GM18907 (cell line): ENCODE data around the gene UCK2.

Source experiments
- ATAC-seq: cut with Tn5 transposase; IDR thresholded peaks from one replicate; pipeline ENCODE4 v1.9.1; 2021; ENCODE audit warnings: mild to moderate bottlenecking, moderate library complexity; ENCODE audit not compliant: unreplicated experiment

The UCK2 gene

DNA sequence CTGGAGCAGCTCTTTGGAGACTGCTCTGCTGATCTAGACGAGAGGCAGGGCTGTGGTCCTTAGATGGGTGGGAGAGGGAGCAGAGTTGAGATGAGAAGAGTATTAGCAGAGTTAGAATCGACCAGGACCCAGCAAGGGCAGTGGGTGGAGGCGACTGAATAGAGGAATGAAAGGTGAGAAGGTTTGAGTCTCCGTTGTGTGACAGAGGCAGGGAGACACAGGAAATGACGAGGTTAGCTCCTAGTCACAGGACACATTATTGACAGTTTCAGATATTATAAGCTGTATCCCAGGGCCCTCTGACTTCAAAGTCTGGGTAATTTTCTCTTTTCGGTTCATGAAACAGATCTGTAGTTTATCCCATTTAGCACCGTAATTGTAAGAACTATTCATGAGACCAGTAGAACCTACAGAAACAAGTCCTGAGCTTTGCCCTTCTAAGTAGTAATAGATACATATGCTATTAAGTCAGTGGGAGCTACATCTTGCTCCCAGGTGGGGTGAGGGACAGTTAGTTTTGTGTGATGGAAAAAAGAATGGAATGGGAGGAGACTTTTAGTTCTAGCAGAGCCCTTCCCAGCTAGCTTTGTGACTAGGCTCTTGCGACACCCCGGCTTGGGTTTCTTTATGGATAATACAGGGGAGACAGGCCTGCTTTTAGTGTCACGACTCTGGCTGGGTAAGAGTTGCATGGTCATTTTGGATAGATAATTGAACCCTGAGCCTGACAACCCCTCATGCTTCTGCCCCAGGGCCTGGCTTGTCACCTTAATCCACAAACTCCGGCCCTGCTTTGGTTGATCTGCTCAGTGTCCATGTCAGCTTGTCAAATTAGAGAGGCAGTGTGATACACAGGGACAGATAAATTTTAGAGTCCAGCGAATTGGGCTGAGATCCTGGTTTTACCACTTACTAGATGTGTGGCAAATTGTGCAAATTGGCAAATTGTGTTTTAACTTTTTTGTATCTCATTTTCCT lies 70.2 kb downstream of the UCK2 start:
- no peak for ATAC-seq

DNA sequence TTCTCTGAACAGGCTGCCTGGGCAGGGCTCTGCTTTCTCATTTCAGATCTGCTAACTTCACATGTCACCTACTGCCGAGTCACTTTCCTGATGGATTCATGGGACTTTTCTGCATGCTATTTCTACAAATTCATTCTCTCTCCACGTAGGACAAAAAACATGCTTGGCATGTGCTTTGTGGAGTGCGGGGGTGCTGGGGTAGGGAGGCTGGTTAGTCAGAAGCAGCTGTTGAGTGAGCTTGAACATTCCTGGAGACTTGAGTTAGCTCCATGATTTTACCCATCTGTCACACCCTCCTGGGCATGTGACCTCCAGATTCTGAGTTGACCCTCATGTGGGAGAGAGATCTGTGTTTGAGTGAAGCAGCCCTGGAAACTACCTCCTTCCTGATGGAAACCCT lies 71.4 kb downstream of the UCK2 start:
- ATAC-seq, result no peak

DNA sequence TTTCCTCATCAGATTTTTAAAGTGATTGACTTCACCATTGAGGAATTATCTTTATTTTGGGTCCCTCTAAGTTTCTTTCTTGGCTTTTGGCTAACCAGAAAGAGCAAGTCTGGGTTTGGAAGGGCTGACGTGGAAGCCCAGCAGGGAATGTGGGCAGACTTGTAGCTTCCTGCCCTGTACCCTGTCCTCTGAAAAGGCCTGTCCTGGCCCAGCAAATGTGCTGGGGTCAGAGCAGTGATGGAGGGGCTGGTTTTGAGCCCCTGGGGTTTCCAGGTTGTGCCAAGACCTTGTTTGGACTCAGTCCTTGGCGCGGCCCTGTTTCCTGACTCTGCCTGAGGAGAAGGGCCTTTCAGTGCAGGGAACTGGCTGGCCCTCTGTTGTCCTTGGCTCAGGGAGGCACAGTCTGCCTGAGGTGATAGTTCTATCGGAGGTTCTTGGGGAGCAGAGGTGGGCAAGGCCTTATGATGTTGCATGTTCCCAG lies 72.1 kb downstream of the UCK2 start:
- no peak for ATAC-seq

DNA sequence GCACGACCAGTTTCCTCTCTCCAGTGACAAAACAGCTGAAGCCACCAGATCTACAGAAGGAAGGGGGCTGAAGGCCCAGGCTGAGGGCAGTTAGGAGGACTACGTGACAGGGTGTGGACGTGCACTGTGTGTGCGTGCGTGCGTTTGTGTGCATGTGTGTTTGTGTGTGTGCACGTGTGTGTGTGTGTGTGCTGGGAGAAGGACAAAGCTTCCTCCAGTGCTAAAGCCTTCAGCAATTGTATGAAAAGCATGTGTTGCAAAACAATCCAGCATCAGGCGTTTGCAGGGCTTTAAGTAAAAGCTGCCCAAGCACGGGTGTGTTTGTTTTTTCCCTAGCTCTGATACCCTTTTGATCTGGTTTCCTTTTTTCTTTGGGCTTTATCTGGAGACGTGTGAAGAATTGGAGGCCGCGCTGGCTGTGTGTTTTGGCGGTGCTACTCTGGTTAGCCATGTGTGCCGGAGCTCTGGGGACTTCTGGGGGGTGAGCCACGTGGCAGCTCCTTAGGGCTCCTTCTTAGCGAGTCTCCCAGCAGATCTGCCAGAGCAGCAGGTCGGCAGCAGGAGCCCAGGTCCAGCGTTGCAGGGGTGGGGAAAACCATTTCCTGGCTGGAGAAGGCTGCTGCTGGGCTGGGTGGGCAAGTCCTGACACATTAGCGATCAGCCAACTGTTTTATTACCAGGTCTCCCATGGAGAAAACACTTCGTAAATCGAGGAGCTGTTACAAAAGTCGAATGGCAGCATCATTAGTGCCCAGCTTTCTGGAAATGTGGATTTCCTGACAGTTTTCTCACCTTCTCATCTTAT lies 73.4 kb downstream of the UCK2 start:
- ATAC-seq, result no peak

DNA sequence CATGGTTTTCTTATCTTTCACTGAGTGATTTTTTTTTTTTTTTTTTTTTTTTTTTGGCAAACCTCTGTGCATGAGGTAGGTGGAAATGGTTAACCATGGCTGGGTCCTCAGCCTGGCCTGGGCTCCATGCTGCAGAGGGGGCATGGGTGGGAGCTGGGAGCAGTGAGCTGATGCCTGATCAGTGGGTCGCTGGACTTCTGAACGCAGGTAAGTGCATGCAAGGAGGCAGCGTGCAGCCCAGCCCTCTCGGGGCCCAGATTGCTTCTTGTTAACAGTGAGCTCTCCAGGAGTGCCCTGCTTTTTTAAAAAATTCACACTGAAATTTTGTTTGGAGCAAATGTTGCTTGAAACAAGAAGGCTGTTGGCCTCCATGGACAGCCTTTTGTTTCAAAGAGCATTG lies 75.2 kb downstream of the UCK2 start:
- no peak for ATAC-seq

DNA sequence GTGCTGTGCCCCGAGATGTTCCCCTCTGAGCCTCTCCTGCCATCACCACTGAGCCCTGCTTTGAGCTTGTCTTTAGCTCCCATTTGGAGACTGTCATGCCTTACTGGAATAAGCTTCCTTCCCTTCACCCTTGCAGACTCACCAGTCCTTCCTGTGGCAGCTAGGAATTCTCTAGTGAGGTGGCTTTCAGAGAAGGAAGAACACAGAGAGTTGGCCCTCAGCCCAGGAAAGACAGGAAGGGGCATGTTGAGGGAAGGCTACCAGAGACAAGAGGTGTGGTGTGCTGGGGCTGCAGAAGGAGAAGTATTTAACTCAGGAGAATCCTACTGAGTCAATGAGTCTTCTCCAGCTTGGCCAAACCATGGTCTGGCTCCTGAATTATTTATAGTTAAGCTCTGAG lies 76.3 kb downstream of the UCK2 start:
- no peak for ATAC-seq

DNA sequence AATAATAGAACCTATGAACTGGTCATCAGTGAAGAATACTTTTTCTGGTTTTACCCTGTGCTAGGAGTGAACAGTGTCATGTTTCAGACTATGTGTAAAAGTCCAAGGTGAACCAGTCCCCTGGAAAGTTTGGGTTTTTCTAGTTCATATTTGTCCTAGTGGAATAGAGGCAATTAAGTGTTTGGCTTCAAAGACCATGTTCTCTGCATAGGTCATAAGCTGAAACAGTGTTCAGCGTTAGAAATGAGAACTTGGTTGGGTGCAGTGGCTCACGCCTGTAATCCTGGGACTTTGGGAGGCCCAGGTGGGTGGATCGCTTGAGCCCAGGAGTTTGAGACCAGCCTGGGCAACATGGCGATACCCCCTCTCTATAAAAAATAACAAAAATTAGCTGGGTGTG lies 77.5 kb downstream of the UCK2 start:
- no peak for ATAC-seq

DNA sequence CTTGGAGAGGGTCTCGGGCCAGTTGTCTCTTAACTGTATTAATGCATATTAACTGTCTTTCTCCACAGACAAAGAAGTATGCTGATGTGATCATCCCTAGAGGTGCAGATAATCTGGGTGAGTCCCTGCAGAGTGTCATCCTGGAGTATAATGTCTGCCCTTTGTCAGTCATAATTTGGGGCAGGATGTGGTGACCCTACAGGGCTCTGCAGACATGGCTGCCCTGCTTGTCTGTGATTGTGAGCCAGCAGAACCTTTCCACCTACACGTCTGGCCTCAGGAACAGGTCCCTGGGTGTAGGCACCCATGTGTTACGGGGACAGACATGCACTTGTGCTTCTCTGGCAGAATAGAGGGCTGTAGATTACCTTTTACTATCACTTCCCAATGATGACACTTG lies 78.4 kb downstream of the UCK2 start:
- ATAC-seq, result no peak

DNA sequence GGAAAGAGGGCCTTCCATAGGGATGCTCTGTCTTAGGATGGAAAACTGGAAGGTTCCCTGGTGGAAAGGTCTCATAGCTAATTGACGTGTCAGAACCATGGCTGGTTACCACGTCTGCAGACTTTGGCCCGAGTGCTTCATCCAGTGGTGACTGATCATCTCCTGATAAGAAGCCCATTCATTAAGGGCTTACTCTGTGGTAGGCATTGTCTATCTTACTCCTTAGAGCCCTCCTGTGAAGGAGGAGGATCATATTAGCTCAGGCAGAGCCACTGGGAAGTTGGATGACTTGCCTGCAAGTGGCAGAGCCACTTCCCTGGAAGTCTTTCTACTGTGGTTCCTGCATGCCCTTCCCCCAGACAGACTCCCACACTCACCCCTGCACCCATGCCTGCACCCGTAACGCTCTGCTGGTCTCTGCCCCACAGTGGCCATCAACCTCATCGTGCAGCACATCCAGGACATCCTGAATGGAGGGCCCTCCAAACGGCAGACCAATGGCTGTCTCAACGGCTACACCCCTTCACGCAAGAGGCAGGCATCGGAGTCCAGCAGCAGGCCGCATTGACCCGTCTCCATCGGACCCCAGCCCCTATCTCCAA lies 79.9 kb downstream of the UCK2 start:
- ATAC-seq, result no peak

DNA sequence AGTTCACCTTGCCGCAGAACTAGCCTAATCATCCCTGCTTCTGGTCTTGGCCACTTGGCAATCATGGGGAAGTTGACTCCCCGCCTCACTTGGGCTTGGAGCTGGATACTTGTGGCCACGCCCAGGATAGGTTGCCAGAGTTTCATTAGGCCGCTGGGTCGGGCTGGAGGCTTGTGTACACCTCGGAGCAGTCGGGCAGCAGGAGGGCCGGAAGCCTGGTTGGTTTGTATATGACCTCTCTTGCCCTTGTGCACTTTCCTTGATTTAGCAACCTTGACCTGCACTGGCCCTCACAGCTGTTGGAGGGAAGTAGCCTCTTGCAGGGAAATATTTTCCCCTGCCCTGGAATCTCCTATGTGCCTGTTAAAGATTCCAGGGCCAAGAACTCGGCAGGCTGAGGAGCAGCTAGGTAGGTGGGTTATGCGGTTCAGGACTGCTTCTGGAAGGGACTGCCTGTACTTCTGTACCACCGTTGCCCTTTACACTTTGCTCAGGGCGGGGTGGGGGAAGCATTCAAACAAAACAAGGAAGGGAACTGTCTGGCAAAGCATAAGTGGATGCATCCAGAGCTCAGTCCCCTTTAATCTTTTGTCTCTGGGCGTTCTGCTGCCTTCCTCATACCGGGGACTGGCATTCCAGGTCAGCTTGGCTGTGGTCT lies 83.5 kb downstream of the UCK2 start:
- no peak for ATAC-seq

DNA sequence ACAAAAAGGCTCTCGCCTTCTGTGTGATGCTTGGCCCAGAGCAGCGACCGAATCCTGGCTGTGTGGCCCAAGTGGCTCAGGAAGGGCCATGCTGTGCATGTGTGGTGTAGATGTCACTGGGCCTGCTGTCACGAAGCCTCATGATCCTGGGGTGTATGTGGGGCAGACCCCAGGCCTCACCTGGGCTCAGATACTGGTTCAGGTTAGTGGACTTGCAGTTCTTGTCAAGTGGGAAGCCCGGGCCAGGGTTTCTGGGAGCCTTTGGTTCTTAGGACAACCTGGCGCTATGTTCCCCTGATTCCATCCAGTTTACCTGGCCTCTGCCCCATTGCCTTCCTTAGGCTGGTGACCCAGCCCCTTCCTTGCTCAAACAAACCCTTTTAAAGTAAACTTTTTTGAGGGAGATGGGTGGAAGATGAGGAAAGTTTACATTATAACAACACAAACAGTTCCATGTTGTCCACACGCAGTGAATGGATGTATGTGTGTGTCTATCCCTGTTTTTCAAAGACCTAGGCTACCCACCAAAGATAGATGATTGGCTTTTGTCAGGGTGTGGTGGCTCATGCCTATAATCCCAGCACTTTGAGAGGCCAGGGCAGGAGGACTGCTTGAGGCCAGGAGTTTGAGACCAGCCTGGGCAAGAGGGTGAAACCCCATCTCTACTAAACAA lies 84.3 kb downstream of the UCK2 start:
- ATAC-seq, result no peak

DNA sequence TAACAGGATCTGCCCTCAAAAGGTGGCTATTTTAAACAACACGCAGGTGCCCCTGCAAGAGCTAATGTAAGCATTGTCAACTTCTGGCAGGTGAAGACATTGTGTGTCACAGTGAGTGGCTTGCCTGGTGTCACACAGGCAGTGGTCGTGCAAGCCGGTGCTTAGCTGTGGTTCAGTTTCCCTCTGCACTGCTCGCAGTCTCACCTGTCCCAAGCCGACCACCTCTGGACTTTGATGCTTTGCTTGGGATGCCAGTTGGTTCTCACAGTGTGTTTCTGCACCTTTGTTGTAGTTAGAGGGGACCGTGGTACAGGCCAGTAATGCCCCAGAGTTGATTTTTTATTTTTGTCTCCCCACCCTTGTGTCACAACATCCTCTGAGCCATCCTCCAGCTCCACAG lies 85.2 kb downstream of the UCK2 start:
- no peak for ATAC-seq

DNA sequence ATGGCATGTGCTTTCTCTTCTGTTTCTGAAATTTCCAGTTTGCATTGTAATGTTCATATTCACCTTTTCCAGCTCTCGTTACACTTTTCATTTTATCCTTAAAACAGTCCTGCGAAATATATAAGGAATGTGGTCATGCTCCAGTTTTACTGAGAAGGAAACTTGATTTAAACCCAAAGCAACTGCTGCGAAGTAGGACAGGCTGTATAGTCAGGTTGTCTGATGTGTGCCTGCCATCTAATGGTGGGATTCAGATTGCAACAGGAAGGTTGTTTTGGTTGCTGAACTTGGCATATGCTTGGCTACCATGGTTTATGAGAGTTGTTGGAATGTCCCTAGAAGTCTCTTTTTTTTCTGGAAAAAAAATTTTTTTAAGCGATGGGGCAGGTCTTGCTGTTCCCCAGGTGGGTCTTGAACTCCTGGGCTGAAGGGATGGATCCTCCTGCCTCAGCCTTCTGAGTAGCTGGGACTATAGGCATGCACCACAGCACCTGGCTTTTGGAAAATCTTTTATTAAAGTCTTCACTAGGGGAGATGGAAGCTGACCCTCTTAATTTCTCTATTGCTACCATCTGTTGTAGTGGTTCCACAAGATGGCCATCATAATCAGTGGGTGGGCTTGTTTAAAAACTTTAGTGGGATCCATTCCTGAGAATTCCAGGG lies 86.9 kb downstream of the UCK2 start:
- peak; percentile 84 for ATAC-seq

DNA sequence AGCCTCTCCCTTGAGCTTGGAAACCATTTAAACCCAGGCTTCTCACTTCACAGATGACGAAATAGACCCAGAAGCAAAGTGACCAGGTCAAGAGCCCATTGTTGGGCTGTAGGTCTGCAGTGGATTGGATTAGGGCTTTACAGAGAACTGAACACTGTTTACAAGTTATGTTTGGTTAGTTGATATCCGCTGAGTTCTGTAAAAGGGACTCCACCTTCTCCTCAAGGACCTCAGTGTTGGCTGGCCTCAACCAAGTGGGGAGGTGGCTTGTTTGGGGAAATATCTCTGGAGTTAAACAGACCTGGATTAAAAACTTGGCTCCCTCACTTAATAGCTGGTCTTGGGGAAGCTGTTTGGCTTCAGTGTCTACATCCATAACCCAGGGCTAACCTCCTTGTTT lies 88.1 kb downstream of the UCK2 start:
- ATAC-seq, result no peak

DNA sequence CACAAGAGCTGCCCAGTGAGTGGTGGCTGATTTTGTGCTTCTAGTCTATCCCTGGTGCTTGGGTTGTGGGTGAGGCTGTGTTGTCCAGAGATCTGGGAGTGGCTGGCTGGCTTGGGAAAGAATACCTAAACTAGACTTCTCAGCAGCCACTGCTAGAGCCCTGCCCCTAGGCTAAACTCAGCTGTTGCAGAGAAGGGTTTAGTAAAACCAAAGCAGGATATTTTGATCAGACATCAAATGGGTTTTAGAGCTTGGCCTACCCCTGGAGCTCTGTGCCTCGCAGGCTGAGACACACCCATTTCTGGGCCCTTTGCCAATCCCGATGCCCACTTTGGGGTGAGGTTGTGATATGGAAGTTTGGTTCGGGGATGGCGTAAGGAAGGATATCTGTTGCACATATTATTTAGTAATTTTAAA lies 88.5 kb downstream of the UCK2 start:
- ATAC-seq, result no peak

DNA sequence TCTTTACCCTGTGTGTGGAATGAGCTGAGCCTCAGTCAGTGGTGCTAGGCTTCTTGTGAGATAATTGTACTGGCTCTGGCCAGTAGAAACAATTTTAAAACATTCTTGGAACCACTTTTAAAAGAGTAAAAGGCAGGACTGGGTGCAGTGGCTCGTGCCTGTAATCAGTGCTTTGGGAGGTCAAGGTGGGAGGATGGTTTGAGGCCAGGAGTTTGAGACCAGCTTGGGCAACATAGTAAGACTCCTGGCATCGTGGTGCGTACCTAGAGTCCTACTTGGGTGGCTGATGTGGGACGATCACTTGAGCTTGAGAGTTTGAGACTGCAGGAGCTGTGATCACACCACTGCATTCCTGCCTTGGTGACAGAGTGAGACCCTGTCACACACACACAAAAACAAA lies 89.8 kb downstream of the UCK2 start:
- no peak for ATAC-seq

DNA sequence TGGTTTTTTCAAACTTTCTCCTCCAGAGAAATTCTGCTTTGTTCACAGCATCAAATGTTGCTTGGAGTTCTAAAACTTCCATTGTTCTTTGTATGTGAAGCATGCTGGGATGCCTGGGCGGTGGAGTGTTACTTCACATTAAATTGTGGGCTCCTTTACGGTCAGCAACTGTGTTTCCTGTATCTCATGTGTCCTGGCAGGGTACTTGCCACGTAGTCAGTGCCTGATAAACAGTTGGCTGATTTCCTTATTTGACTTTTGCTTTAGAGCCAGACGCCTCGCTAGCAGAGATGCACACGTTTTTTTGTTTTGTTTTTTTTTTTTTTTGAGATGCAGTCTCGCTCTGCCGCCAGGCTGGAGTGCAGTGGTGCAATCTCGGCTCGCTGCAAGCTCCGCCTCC lies 96.7 kb downstream of the UCK2 start:
- ATAC-seq, result no peak

DNA sequence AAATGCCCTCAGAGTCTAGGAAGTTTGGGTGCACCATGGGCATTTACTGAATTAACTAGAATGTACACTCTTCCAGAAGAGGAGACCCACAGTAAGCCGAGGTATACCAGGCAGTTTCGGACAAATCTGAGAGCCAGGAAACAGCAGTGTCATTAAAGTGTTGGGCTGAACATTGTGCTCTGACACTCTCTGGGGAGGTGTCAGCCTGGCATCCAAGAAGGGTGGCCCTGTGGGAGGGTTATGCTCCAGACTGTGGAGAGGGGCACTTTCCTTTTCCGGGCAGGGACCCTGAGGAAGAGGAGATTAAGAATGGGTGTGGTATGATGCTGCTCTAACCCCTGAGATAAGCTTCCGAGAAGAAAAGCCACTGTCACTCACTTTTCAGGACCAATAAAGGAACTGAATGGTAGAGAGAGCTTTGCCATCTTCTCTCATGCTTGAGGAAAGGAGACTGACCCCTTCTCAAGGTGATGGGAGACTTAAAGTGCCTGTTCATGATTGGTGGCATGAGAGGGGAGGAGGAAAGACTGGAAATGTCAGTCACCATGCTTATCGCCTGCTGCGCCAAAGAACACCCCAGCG lies 98.2 kb downstream of the UCK2 start:
- no peak for ATAC-seq

DNA sequence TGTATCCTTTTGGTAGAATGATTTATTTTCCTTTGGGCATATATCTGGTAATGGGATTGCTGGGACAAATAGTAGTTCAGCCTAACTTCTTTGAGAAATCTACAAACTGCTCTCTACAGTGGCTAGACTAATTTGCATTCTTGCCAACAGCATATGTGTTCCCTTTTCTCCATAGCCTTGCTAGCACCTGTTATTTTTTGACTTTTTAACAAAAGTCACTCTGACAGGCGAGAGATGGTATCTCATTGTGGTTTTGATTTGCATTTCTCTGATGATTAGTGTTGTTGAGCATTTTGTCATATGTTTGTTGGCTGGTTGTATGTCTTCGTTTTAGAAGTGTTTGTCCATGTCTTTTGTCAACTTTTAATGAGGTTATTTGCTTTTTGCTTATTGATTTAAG lies 99.8 kb downstream of the UCK2 start:
- ATAC-seq, result peak; percentile 86
